ENCODE data around the gene NCOA3.
"Not testable (repeated sequence)": the region's sequence is repeated elsewhere in the genome, so short reads cannot be mapped to it uniquely, and the experiment has no call there.

Gene NCOA3

GRCh38 chr20:47535994-47536393 lies 34.3 kb downstream of the NCOA3 start:
- no peak for DNase-seq (ENCODE audit: low read depth, low spot score)

GRCh38 chr20:47540443-47541354 lies 39.0 kb downstream of the NCOA3 start:
- DNase-seq (ENCODE audit: low read depth, low spot score) = no peak

- no peak for DNase-seq (ENCODE audit: low read depth, low spot score)
These were observed 39.8 kb downstream of the NCOA3 start for GRCh38 chr20:47541355-47541922.

GRCh38 chr20:47543006-47543431 lies 41.3 kb downstream of the NCOA3 start:
- DNase-seq (ENCODE audit: low read depth, low spot score) = no peak

- no peak for DNase-seq (ENCODE audit: low read depth, low spot score)
These were observed 42.6 kb downstream of the NCOA3 start for GRCh38 chr20:47544240-47544639.

GRCh38 chr20:47544852-47545251 lies 43.2 kb downstream of the NCOA3 start:
- DNase-seq (ENCODE audit: low read depth, low spot score) = no peak

- no peak for DNase-seq (ENCODE audit: low read depth, low spot score)
These were observed 43.8 kb downstream of the NCOA3 start for GRCh38 chr20:47545499-47545898.

GRCh38 chr20:47546184-47547033 lies 44.7 kb downstream of the NCOA3 start:
- peak; percentile 41 for DNase-seq (ENCODE audit: low read depth, low spot score)

- no peak for DNase-seq (ENCODE audit: low read depth, low spot score)
These were observed 45.3 kb downstream of the NCOA3 start for GRCh38 chr20:47547034-47547387.

GRCh38 chr20:47549671-47550070 lies 48.0 kb downstream of the NCOA3 start:
- no peak for DNase-seq (ENCODE audit: low read depth, low spot score)

GRCh38 chr20:47551222-47551621 lies 49.5 kb downstream of the NCOA3 start:
- no peak for DNase-seq (ENCODE audit: low read depth, low spot score)

- DNase-seq (ENCODE audit: low read depth, low spot score) = no peak
These were observed 50.2 kb downstream of the NCOA3 start for GRCh38 chr20:47551841-47552240.

GRCh38 chr20:47552996-47553395 lies 51.3 kb downstream of the NCOA3 start:
- no peak for DNase-seq (ENCODE audit: low read depth, low spot score)

GRCh38 chr20:47553594-47554235 lies 52.0 kb downstream of the NCOA3 start:
- DNase-seq (ENCODE audit: low read depth, low spot score) = not testable (repeated sequence)

GRCh38 chr20:47554283-47554682 lies 52.6 kb downstream of the NCOA3 start:
- DNase-seq (ENCODE audit: low read depth, low spot score) = not testable (repeated sequence)

- no peak for DNase-seq (ENCODE audit: low read depth, low spot score)
These were observed 55.5 kb downstream of the NCOA3 start for GRCh38 chr20:47557218-47557617.

GRCh38 chr20:47557791-47558190 lies 56.1 kb downstream of the NCOA3 start:
- no peak for DNase-seq (ENCODE audit: low read depth, low spot score)

- no peak for DNase-seq (ENCODE audit: low read depth, low spot score)
These were observed 56.8 kb downstream of the NCOA3 start for GRCh38 chr20:47558295-47559066.

GRCh38 chr20:47559141-47559540 lies 57.5 kb downstream of the NCOA3 start:
- no peak for DNase-seq (ENCODE audit: low read depth, low spot score)

- no peak for DNase-seq (ENCODE audit: low read depth, low spot score)
These were observed 59.5 kb downstream of the NCOA3 start for GRCh38 chr20:47561180-47561579.

All from smooth muscle cell of the brain vasculature (primary cell).